Ureter (tissue), 1 donor: ENCODE measurements around the gene LYRM1. TPM values are rescaled to one million over a fixed set of nuclear protein-coding genes. Genes with fewer than 3 reads are reported as not detected.
"Not testable (repeated sequence)": the region's sequence is repeated elsewhere in the genome, so short reads cannot be mapped to it uniquely, and the experiment has no call there.

Experiments used
- DNase-seq: peaks from one replicate; pipeline ENCODE4 v3.0.0-alpha.2; 2020; ENCODE audit warnings: low spot score
- total RNA-seq: library from RNA; stranded (reverse); gene quantifications from one replicate; pipeline ENCODE4 v1.2.4, GENCODE V29; 2023
- donor health status: DM: yes; HTN: yes; CAD: no.

LYRM1 gene
- total RNA-seq, 1 donor from 2014 or later = 40.3 TPM

- no peak for DNase-seq
Observed at GRCh38 chr16:20931066-20931600, 30.6 kb downstream of the LYRM1 start.

DNA sequence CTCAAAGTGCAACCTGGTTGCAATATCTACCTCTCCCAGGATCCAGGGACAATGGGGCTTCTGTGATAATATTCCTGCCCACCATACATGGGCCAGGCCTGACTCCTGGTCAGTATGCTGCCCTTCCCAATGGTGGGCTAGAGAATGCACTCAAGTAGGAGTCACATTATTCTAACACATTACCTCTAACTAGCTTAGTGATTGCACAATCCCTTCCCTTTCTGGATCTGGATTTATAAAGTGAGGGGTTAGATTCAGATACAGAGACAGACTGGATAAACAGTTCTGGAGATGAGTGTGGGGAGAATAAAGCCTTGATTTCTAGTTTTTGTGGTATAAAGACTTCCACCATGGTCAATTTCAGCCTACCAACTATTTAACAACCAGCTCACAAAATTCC, 33.0 kb downstream of the LYRM1 start:
- no peak for DNase-seq

DNA sequence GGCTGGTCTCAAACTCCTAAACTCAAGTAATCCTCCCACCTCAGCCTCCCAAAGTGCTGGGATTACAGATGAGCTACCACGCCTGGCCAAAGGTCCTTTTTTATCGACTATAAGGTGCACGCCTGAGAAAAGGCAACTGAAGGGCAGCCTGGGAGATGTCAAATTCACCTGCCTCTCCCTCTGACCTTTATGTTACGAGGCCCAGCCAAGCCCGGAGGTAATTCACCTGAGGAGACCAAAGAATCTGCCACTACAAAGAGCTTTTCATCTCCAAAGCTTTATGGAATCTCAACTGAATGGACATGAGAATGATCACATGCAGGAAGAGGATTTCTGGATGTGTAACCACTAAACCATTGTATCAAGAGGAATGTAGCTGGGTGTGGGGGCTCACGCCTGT, 37.2 kb downstream of the LYRM1 start:
- no peak for DNase-seq

GRCh38 chr16:20938426-20938825, 37.9 kb downstream of the LYRM1 start:
- no peak for DNase-seq

DNA sequence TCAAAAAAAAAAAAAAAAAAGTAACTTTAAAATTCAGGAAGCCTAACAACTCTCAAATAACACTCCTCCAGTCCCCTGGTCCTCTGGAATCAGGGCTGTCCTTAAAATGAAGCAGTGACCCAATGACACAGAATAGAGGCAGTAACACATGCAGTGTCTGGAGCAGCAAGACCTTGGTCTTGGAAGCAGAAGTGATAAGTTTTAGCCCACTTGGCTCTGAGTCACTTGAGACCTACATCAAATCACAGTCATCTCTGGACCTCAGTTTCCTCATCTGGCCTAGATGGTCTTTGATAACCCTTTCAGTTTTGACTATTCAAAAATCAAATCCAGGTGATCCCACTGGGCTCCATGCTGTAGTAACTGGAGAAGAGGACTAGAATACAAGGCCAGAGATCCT, 39.0 kb downstream of the LYRM1 start:
- no peak for DNase-seq

DNA sequence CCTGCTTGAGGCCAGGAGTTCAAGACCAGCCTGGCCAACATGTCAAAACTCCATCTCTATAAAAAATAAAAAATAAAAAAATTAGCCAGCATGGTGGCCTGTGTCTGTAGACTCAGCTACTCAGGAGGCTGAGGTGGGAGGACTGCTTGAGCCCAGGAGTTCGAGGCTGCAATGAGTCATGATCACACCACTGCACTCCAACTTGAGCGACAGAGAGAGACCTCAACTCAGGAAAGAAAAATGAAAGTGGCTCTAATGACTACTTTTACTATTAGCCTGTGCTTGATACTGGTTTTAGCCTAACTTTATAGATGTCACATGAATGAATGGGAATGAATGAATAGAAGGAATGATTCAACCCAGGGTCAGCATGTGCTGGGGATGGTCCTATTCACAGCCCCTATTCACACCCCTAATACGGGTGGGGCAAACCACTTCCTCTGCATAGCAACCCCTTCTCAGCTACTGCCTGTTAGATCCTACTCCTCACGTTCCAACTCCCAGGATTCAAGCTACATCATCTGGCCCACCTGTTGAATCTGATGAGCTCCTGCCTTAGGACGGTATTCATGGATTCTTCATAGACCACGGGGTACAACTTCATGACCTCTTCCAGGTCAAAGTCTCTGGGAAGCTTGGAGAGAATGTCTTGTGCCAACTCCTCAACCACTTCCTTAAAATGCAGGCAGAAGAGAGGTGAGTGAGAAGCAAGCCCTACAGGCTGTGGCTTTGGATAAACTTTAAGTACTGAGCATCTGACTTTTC, 40.5 kb downstream of the LYRM1 start:
- DNase-seq = no peak

DNA sequence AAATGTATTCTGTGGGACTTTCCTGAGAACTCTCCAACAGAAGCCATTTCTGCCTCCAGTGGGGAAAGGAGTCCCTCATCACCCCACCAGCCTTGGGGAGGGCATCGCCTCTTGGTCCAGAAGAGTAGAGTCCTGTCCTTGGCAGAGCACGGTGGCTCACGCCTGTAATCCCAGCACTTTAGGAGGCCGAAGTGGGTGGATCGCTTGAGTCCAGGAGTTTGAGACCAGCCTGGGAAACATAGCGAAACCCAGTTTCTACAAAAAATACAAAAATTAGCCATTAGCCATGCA, 41.0 kb downstream of the LYRM1 start:
- no peak for DNase-seq

GRCh38 chr16:20942256-20942655, 41.7 kb downstream of the LYRM1 start:
- DNase-seq = no peak

- no peak for DNase-seq
Observed at GRCh38 chr16:20944861-20945574, 44.4 kb downstream of the LYRM1 start.

GRCh38 chr16:20945575-20945875, 45.0 kb downstream of the LYRM1 start:
- DNase-seq = not testable (repeated sequence)

GRCh38 chr16:20946015-20946629, 45.6 kb downstream of the LYRM1 start:
- DNase-seq = no peak

- DNase-seq = no peak
Observed at GRCh38 chr16:20948444-20948843, 47.9 kb downstream of the LYRM1 start.

GRCh38 chr16:20949660-20950059, 49.1 kb downstream of the LYRM1 start:
- no peak for DNase-seq

DNA sequence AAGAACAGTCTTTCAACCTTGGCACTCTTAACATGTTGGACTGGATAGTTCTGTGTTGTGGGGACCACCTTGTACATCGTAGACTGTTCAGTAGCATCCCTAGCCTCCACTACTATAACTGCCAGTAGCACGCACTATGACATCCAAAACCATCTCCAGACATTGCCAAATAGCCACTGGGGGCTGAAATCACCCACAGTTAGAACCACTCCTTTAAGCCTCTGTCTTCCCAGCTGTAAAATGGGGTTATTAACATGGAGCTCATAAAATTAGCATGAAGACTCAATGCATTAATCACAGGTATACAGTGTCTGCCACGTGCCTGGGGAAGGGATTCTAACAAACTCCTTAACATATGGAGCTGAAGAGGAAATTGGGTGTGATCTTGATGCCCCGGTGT, 49.7 kb downstream of the LYRM1 start:
- DNase-seq = no peak

GRCh38 chr16:20952139-20952920, 51.8 kb downstream of the LYRM1 start:
- no peak for DNase-seq

DNA sequence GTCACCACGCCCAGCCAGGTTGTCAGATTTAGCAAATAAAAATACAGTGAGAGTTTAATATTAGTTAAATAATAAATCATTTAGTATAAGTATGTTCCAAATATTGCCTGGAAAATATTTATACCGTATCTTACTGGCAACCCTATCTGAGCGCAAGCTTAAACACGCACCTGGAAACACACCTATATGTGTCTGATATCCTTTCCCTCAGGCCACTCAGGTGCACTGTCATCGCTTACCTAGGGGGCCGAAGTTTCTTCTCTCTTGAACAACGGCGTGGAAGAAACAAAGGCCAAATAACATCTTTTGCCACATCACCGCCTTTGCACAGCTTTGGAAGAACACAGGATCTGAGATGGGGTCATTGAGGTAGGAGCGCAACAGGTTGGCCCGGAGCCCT, 54.0 kb downstream of the LYRM1 start:
- DNase-seq = no peak

GRCh38 chr16:20956319-20956718, 55.7 kb downstream of the LYRM1 start:
- DNase-seq = no peak

GRCh38 chr16:20957153-20957552, 56.6 kb downstream of the LYRM1 start:
- no peak for DNase-seq

DNA sequence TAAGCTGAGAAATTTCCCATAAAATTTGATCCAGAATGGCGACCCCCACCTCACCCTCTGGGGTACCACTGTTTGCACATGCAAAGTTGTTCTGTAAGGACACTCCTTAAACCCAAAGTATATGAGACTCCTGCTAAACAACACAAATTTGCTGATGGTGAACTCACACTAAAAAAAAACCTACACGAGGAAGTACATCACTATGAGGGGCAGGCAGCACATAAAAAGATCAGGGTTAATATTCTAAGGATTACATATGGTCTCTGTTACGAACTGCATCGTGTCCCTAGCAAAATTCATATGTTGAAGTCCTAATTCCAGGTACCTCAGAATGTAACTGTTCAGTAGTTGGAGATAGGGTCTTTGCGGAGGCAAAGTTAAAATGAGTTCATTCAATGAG, 60.3 kb downstream of the LYRM1 start:
- DNase-seq = no peak

DNA sequence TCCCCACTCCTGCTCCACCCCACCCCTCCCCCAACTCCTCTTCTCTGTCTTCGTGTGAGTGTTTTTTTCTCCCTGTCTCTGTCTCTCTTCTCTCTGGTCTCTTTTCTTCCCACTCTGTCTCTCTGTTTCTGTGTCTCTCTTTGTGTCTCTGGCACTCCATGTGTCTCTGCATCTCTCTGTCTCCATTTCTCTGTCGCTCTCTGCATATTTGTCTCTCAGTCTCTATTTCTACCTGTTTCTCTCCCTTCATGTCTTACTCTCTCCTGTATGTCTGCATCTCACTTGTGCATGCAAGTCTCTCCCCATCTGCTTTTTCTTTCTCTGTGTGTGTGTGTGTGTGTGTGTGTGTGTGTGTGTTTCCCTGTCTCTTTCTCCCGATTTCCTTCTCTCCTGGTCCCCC, 68.2 kb downstream of the LYRM1 start:
- DNase-seq = no peak

DNA sequence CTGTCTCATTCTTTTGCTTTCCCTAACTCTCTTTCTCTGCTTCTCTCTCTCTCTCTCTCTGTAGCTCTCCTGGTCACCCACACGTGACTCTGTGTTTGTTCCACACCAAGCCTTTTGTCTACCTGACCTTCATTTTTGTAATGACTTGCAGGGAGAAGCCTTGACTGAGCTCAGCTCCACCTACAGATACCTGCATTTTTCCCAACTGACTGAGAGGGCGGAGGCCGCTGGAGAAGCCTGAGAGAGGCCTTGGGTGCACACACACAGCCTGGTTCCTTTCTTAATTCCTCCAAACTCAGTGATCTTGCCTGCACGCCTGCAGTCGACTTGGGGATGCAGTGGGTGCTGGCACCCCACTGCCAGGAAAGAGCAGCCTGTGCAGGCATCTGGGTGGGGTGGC, 68.8 kb downstream of the LYRM1 start:
- DNase-seq = no peak

- no peak for DNase-seq
Observed at GRCh38 chr16:20971401-20971800, 70.8 kb downstream of the LYRM1 start.
